HCT116 (cell line): Measurements from ENCODE around the gene SSNA1. TPM values are rescaled to one million over a fixed set of nuclear protein-coding genes. Genes with fewer than 3 reads are reported as not detected.
A peak's percentile ranks its signal among the peaks of the same experiment; 100 is the strongest.

Experiments
- ATAC-seq: fragments of 200-7000 bp; cut with Tn5 transposase; 2 replicates; pipeline ENCODE4 v1.9.1; 2020; ENCODE audit warnings: mild to moderate bottlenecking, moderate library complexity
- BruUV-seq: library from RNA; stranded (reverse); fragments of 400-500 nt; replicated peaks from 2 replicates; lab custom pipeline; 2021; lab: Mats Ljungman, UMichigan
- CTCF ChIA-PET: fragments of 300-600 bp; sonication (Branson Sonifier 250); formaldehyde crosslinking; loops from one replicate; lab custom pipeline; 2021; ENCODE audit warnings: antibody characterized with exemption; lab: Charles Lee
- POLR2A ChIA-PET: fragments of 300-600, 350-600 bp; sonication (Branson Sonifier 250); formaldehyde crosslinking; loops from one replicate; lab custom pipeline; 2021; ENCODE audit warnings: antibody characterized with exemption; lab: Charles Lee
- RAD21 ChIA-PET, 2 experiments: fragments of 300-600 bp; sonication (Branson Sonifier 250); formaldehyde crosslinking; loops; one replicate each; lab custom pipeline; 2023; ENCODE audit warnings: low total read pairs in 2 of 2; ENCODE audit not compliant: uncharacterized antibody in 2 of 2, unreplicated experiment in 2 of 2, low non-redundant PET in 1 of 2; lab: Charles Lee
- DNase-seq: peaks from one replicate; pipeline ENCODE4 v3.0.0-alpha.2; 2010; ENCODE audit warnings: low read depth, low spot score
- H2AFZ ChIP-seq: fragments of 200-600 bp; shearing (Covaris generic), sonication (generic); 2 replicates; pipeline ENCODE4 v1.6.1; 2017; ENCODE audit warnings: low read depth, mixed run types, mixed read lengths, antibody characterized with exemption, low read length; ENCODE audit not compliant: poor library complexity, severe bottlenecking
- H3K27ac ChIP-seq: 2 replicates; pipeline ENCODE4 v1.5.1; 2012; ENCODE audit warnings: low read depth, low read length
- H3K27me3 ChIP-seq: fragments of 200-600 bp; sonication (generic); 2 replicates; pipeline ENCODE4 v1.6.1; 2016; ENCODE audit warnings: mixed run types, low read length, mixed read lengths; ENCODE audit not compliant: insufficient read depth
- H3K36me3 ChIP-seq, 2 experiments: fragments of 200-500 bp in 1 of 2; fragments of 200-600 bp in 1 of 2; sonication (Bioruptor generic) in 1 of 2; sonication (generic) in 1 of 2; 2 replicates each; pipeline versions ENCODE4 v1.5.1 to v1.6.1; 2014 to 2016; ENCODE audit warnings: low read length in 2 of 2, inconsistent platforms in 1 of 2, mixed read lengths in 1 of 2, mixed run types in 1 of 2; ENCODE audit not compliant: insufficient read depth in 2 of 2, control insufficient read depth in 1 of 2
- H3K4me1 ChIP-seq, 2 experiments: fragments of 200-600 bp in 1 of 2; sonication (generic) in 1 of 2; 2 replicates each; pipeline versions ENCODE4 v1.5.1 to v1.6.1; 2012 to 2017; ENCODE audit warnings: low read length in 2 of 2, inconsistent platforms in 1 of 2, mild to moderate bottlenecking in 1 of 2, mixed read lengths in 1 of 2, mixed run types in 1 of 2, moderate library complexity in 1 of 2; ENCODE audit not compliant: insufficient read depth in 2 of 2, control insufficient read depth in 1 of 2
- H3K4me2 ChIP-seq: fragments of 200-600 bp; sonication (generic); 2 replicates; pipeline ENCODE4 v1.6.1; 2017; ENCODE audit warnings: mixed run types, low read length, mixed read lengths
- H3K4me3 ChIP-seq, 2 experiments: fragments of 200-600 bp in 1 of 2; sonication (generic) in 1 of 2; replicated peaks in 1 of 2; 2 replicates each; pipeline ENCODE4 v1.5.1; 2011 to 2016; ENCODE audit warnings: low read length in 2 of 2, control low read depth in 1 of 2, low read depth in 1 of 2, mild to moderate bottlenecking in 1 of 2, mixed read lengths in 1 of 2, mixed run types in 1 of 2
- H3K79me2 ChIP-seq: fragments of 200-600 bp; sonication (generic); 2 replicates; pipeline ENCODE4 v1.6.1; 2017; ENCODE audit warnings: mild to moderate bottlenecking, mixed run types, low read length, moderate library complexity, mixed read lengths; ENCODE audit not compliant: insufficient read depth
- H3K9ac ChIP-seq: fragments of 200-600 bp; sonication (generic); 2 replicates; pipeline ENCODE4 v1.6.1; 2016; ENCODE audit warnings: low read length, mixed read lengths
- H3K9me2 ChIP-seq: fragments of 200-600 bp; sonication (generic), shearing (Covaris generic); 2 replicates; pipeline ENCODE4 v1.6.1; 2017; ENCODE audit warnings: mixed run types, mild to moderate bottlenecking, moderate library complexity; ENCODE audit not compliant: insufficient read depth
- H3K9me3 ChIP-seq, 2 experiments: fragments of 200-500 bp in 1 of 2; fragments of 200-600 bp in 1 of 2; sonication (Bioruptor generic) in 1 of 2; sonication (generic) in 1 of 2; 2 replicates each; pipeline ENCODE4 v1.6.1; 2014 to 2017; ENCODE audit warnings: low read length in 2 of 2, mixed read lengths in 2 of 2, inconsistent platforms in 1 of 2, low read depth in 1 of 2, mild to moderate bottlenecking in 1 of 2, mixed run types in 1 of 2, moderate library complexity in 1 of 2; ENCODE audit not compliant: control insufficient read depth in 1 of 2, insufficient read depth in 1 of 2
- H4K20me1 ChIP-seq: fragments of 200-600 bp; sonication (generic), shearing (Covaris generic); 2 replicates; pipeline ENCODE4 v1.6.1; 2017; ENCODE audit warnings: mixed run types, mild to moderate bottlenecking, moderate library complexity; ENCODE audit not compliant: insufficient read depth
- CEBPB ChIP-seq: IDR thresholded peaks from 2 replicates; pipeline ENCODE4 v1.6.1; 2012; ENCODE audit warnings: low read depth
- EGR1 ChIP-seq: IDR thresholded peaks from 2 replicates; pipeline ENCODE4 v1.6.1; 2012; ENCODE audit warnings: low read depth
- ELF1 ChIP-seq: IDR thresholded peaks from 2 replicates; pipeline ENCODE4 v1.6.1; 2012; ENCODE audit warnings: low read depth, borderline replicate concordance
- EZH2 ChIP-seq: fragments of 200-600 bp; sonication (generic); IDR thresholded peaks from 2 replicates; pipeline ENCODE4 v1.6.1; 2017; ENCODE audit warnings: antibody characterized with exemption, mixed run types
- EZH2phosphoT487 ChIP-seq: fragments of 200-600 bp; IDR thresholded peaks from 2 replicates; pipeline ENCODE4 v1.6.1; 2018; ENCODE audit warnings: antibody characterized with exemption, borderline replicate concordance
- FOSL1 ChIP-seq: IDR thresholded peaks from 2 replicates; pipeline ENCODE4 v1.6.1; 2012; ENCODE audit warnings: low read depth
- POLR2A ChIP-seq: IDR thresholded peaks from 2 replicates; pipeline ENCODE4 v1.7.0; 2011; ENCODE audit warnings: borderline replicate concordance; ENCODE audit not compliant: insufficient read depth, insufficient read length; ENCODE audit errors: extremely low read depth
- RAD21 ChIP-seq: IDR thresholded peaks from 2 replicates; pipeline ENCODE4 v1.6.1; 2012; ENCODE audit warnings: low read depth, mild to moderate bottlenecking
- SIN3A ChIP-seq: IDR thresholded peaks from 2 replicates; pipeline ENCODE4 v1.6.1; 2012; ENCODE audit warnings: low read depth
- TCF7L2 ChIP-seq: IDR thresholded peaks from 2 replicates; pipeline ENCODE4 v1.7.0; 2011; ENCODE audit warnings: borderline replicate concordance, inconsistent platforms; ENCODE audit not compliant: insufficient read depth, insufficient read length; ENCODE audit errors: extremely low read depth
- ZFX ChIP-seq: fragments of 450-650 bp; IDR thresholded peaks from 2 replicates; pipeline ENCODE4 v1.6.1; 2017
- ZNF274 ChIP-seq: fragments of 200-500 bp; sonication (Bioruptor generic); IDR thresholded peaks from 2 replicates; pipeline ENCODE4 v1.6.1; 2014; ENCODE audit warnings: mild to moderate bottlenecking, low read depth, low read length, inconsistent platforms
- intact Hi-C: fragments of 100-400 bp; cut with micrococcal nuclease; formaldehyde crosslinking; loops from 2 replicates; pipeline ENCODE4 v1.10.0; 2022
- total RNA-seq: library from RNA; stranded (reverse); gene quantifications from one replicate; pipeline ENCODE4 v1.2.1, GENCODE V29; 2021; ENCODE audit not compliant: unreplicated experiment

SSNA1 gene
- total RNA-seq, 1 experiment from 2014 or later = 84.7 TPM

GRCh38 chr9:137227853-137228505 is 39.5 kb downstream of the SSNA1 start:
- Histone ChIP-seq H2AFZ (no peak overlapping the region), H3K27ac (peak overlapping the region; percentile 88), H3K4me2 (peak overlapping the region; percentile 99), H3K4me3 (peak overlapping the region in 1 of 2 experiments; percentile 48; a peak in 3 of 4 replicates), H4K20me1 (no peaks in the 10 kb centered on the region), H3K36me3 (no peaks in the 10 kb centered on the region), H3K9me2 (no peaks in the 10 kb centered on the region), H3K79me2 (no peaks in the 10 kb centered on the region), H3K27me3 (no peaks in the 10 kb centered on the region), H3K9me3 (no peaks in the 10 kb centered on the region), H3K9ac (peak overlapping the region; percentile 97; the same call in 1 of the 2 replicates), H3K4me1 (peaks cover 44 to 61% of the 10 kb centered on the region in 2 experiments)
- TF ChIP-seq SIN3A (no peak), ELF1 (no peak), FOSL1 (no peak), EGR1 (no peak), ZFX (no peak), EZH2 (no peak), TCF7L2 (no peak), CEBPB (no peak), RAD21 (no peak), POLR2A (no peak), EZH2phosphoT487 (no peak), ZNF274 (no peak)
- ChIA-PET CTCF (interaction anchor here (0.6 to 4.7 kb wide), 18 partner anchors 9 to 199 kb away, joined by 3 to 43 read pairs (median 6); partner anchors contain the start of genes ANAPC2, LRRC26, SAPCD2 and SSNA1), POLR2A (interaction anchor here (0.9 to 2.5 kb wide), 7 partner anchors 9 to 98 kb away, joined by 3 to 16 read pairs (median 3); partner anchors contain the start of genes ANAPC2, SSNA1, TPRN and TUBB4B), RAD21 (interaction anchor here (0.6 to 1.9 kb wide), 8 partner anchors 14 to 181 kb away, joined by 3 to 9 read pairs (median 4); partner anchors contain the start of genes ANAPC2 (in 2 of the 2) and SSNA1 (in 2 of the 2))
- intact Hi-C loops = loop anchor here (1.0 to 10.0 kb wide), 4 partner anchors 41 to 443 kb away; partner anchors contain the start of genes ANAPC2, NPDC1 and SSNA1
- ATAC-seq = no peak
- no peak for DNase-seq
- BruUV-seq = no TSS peak
